Central memory CD8-positive, alpha-beta T cell (primary cell): ENCODE measurements around the gene TMEM192.
"Not testable (repeated sequence)": the region's sequence is repeated elsewhere in the genome, so short reads cannot be mapped to it uniquely, and the experiment has no call there.

Experiments used
- ATAC-seq: fragments of 150-1000 bp; cut with Tn5 transposase; replicated peaks from 2 replicates; pipeline ENCODE4 v1.10.0; 2022; ENCODE audit warnings: mild to moderate bottlenecking, moderate FRiP score, moderate number of reproducible peaks; ENCODE audit not compliant: poor library complexity, severe bottlenecking; ENCODE audit errors: extremely low read depth
- DNase-seq, 2 donors: peaks; one replicate each; pipeline ENCODE4 v3.0.0; 2021; ENCODE audit warnings: low spot score in 2 of 2
- H3K27ac Mint-ChIP-seq: one replicate; pipeline ENCODE4 v1.8.0; 2022; ENCODE audit warnings: low read depth, mild to moderate bottlenecking, moderate library complexity, mixed read lengths
- H3K27me3 Mint-ChIP-seq: one replicate; pipeline ENCODE4 v1.8.0; 2022; ENCODE audit warnings: mixed read lengths
- H3K36me3 Mint-ChIP-seq: one replicate; pipeline ENCODE4 v1.8.0; 2022; ENCODE audit warnings: mild to moderate bottlenecking, moderate library complexity, mixed read lengths; ENCODE audit not compliant: insufficient read depth
- H3K4me1 Mint-ChIP-seq: one replicate; pipeline ENCODE4 v1.8.0; 2022; ENCODE audit warnings: mixed read lengths
- H3K4me3 Mint-ChIP-seq: one replicate; pipeline ENCODE4 v1.8.0; 2022; ENCODE audit warnings: mild to moderate bottlenecking, moderate library complexity, mixed read lengths
- H3K9me3 Mint-ChIP-seq: one replicate; pipeline ENCODE4 v1.8.0; 2022; ENCODE audit warnings: mixed read lengths

The TMEM192 gene

GRCh38 chr4:165027762-165028402, 84.8 kb downstream of the TMEM192 start:
- peaks cover 9% of the 10 kb centered on the region for H3K27me3 Mint-ChIP-seq
- no peaks in the 10 kb centered on the region for H3K9me3 Mint-ChIP-seq
- DNase-seq (no peak), ATAC-seq (no peak)
- H3K4me1 Mint-ChIP-seq = no peaks in the 10 kb centered on the region
- no peak overlapping the region for H3K27ac Mint-ChIP-seq
- no peak overlapping the region for H3K4me3 Mint-ChIP-seq
- H3K36me3 Mint-ChIP-seq = no peaks in the 10 kb centered on the region

- H3K36me3 Mint-ChIP-seq, ATAC-seq, H3K9me3 Mint-ChIP-seq, DNase-seq, H3K27ac Mint-ChIP-seq, H3K4me1 Mint-ChIP-seq, H3K4me3 Mint-ChIP-seq, H3K27me3 Mint-ChIP-seq: not testable (repeated sequence)
These were observed 86.9 kb downstream of the TMEM192 start for GRCh38 chr4:165025782-165026181.
